Activated CD4-positive, alpha-beta T cell treated with anti-CD3 and anti-CD28 coated beads for 36 hours (primary cell): ENCODE measurements around the gene PCSK6. TPM values are rescaled to one million over a fixed set of nuclear protein-coding genes. Genes with fewer than 3 reads are reported as not detected.

Experiments
- ATAC-seq: fragments of 200-7000 bp; cut with Tn5 transposase; one replicate; pipeline ENCODE4 v1.10.0; 2021; ENCODE audit warnings: mild to moderate bottlenecking, moderate library complexity
- CTCF ChIA-PET: fragments of 350-600 bp; sonication (Branson Sonifier 250); formaldehyde crosslinking; loops from one replicate; lab custom pipeline; 2021; ENCODE audit warnings: antibody characterized with exemption; lab: Charles Lee
- POLR2A ChIA-PET: fragments of 350-600 bp; sonication (Branson Sonifier 250); formaldehyde crosslinking; loops from one replicate; lab custom pipeline; 2021; ENCODE audit warnings: antibody characterized with exemption, inconsistent platforms; lab: Charles Lee
- DNase-seq: peaks from one replicate; pipeline ENCODE4 v3.0.0-alpha.2; 2020
- H3K27ac Mint-ChIP-seq: one replicate; pipeline ENCODE4 v1.8.0; 2021; ENCODE audit warnings: mixed read lengths
- H3K27me3 Mint-ChIP-seq: one replicate; pipeline ENCODE4 v1.8.0; 2021; ENCODE audit warnings: mixed read lengths
- H3K36me3 Mint-ChIP-seq: one replicate; pipeline ENCODE4 v1.8.0; 2021; ENCODE audit warnings: low read depth, mixed read lengths
- H3K4me1 Mint-ChIP-seq: one replicate; pipeline ENCODE4 v1.8.0; 2021; ENCODE audit warnings: mixed read lengths
- H3K4me3 Mint-ChIP-seq: one replicate; pipeline ENCODE4 v1.8.0; 2021; ENCODE audit warnings: mild to moderate bottlenecking, moderate library complexity, mixed read lengths
- H3K9me3 Mint-ChIP-seq: one replicate; pipeline ENCODE4 v1.8.0; 2021; ENCODE audit warnings: low read depth, mixed read lengths
- intact Hi-C, 2 experiments: fragments of 100-400 bp; cut with DNase I in 1 of 2; cut with micrococcal nuclease in 1 of 2; formaldehyde crosslinking; loops; one replicate each; pipeline versions ENCODE4 v1.14.2 to v1.15.1; 2022 to 2024; cut with DNase I, micrococcal nuclease
- total RNA-seq, 2 experiments: library from RNA; stranded (reverse); gene quantifications; one replicate each; pipeline ENCODE4 v1.2.3, GENCODE V29; 2021

The PCSK6 gene
- total RNA-seq, 2 experiments from 2014 or later, result 0.75 to 0.95 TPM

GRCh38 chr15:101504373-101504772 is 14.9 kb upstream of the PCSK6 start:
- H3K4me1 Mint-ChIP-seq, result peaks cover 14% of the 10 kb centered on the region
- intact Hi-C loops, result loop anchor here in 1 of 2 experiments (5.0 to 10.0 kb wide), 3 partner anchors 60 to 487 kb away; no protein-coding TSS in a partner anchor
- DNase-seq, result no peak
- H3K36me3 Mint-ChIP-seq, result no peaks in the 10 kb centered on the region
- no peaks in the 10 kb centered on the region for H3K9me3 Mint-ChIP-seq
- peaks cover 8% of the 10 kb centered on the region for H3K27me3 Mint-ChIP-seq
- ChIA-PET POLR2A (no interaction called here), CTCF (no interaction called here)
- no peak for ATAC-seq
- H3K4me3 Mint-ChIP-seq, result no peak overlapping the region
- H3K27ac Mint-ChIP-seq, result no peak overlapping the region

GRCh38 chr15:101503296-101503599 is 13.7 kb upstream of the PCSK6 start:
- CTCF ChIA-PET, result no interaction called here
- Mint-ChIP-seq H3K4me1 (peaks cover 14% of the 10 kb centered on the region), H3K4me3 (no peak overlapping the region), H3K27me3 (peaks cover 10% of the 10 kb centered on the region), H3K27ac (no peak overlapping the region), H3K36me3 (no peaks in the 10 kb centered on the region), H3K9me3 (no peaks in the 10 kb centered on the region)
- DNase-seq, result no peak
- ATAC-seq, result no peak
- intact Hi-C loops, result loop anchor here (2.0 to 10.0 kb wide), 4 partner anchors 58 to 486 kb away; no protein-coding TSS in a partner anchor
- POLR2A ChIA-PET, result no interaction called here

GRCh38 chr15:101502572-101503295 is 13.2 kb upstream of the PCSK6 start:
- Mint-ChIP-seq H3K4me1 (peaks cover 14% of the 10 kb centered on the region), H3K27ac (no peak overlapping the region), H3K4me3 (no peak overlapping the region), H3K36me3 (no peaks in the 10 kb centered on the region), H3K27me3 (peaks cover 13% of the 10 kb centered on the region), H3K9me3 (no peaks in the 10 kb centered on the region)
- ChIA-PET CTCF (interaction anchor here (0.6 to 1.4 kb wide), 12 partner anchors 10 to 566 kb away, joined by 3 to 6 read pairs (median 3); no protein-coding TSS in a partner anchor), POLR2A (interaction anchor here (0.6 kb wide), 1 partner anchor 63 kb away, joined by 4 read pairs; no protein-coding TSS in a partner anchor)
- no peak for DNase-seq
- intact Hi-C loops, result loop anchor here (1.0 to 10.0 kb wide), 5 partner anchors 58 to 485 kb away; no protein-coding TSS in a partner anchor
- ATAC-seq, result no peak

DNA sequence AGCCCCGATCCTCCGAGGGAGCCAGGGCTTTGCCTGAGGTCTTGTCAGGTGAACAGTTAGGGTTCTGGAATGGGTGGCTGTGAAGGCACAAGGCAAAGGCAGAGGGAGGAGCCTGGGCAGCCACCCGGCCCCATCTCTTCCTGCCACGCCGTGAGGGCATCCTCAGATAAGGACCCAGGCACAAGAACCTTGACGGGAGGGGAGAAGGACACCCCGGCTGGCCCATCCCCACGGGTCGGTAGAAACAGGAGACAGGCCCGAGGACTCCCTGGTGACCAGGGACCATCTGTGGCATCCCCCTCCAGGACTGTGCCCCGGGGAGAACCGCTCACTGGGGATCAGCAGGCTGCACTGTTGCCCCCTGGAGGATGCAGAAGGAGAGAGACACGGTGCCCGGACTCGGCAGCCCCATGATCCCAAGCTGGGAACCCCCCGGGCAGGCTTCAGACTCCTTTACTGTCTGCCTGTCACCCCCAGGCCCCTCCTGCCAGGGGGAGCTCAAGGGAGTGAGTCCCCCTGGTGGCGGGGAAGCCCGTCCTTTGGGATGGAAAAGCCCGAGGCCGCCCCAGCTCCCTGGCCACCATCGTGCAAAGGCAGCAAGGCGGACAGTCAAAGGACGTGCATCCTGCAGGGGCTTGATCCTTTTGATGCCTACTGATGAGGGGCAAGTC is 12.3 kb upstream of the PCSK6 start:
- ChIA-PET POLR2A (no interaction called here), CTCF (interaction anchor here (0.6 to 1.4 kb wide), 16 partner anchors 11 to 1258 kb away, joined by 3 to 6 read pairs (median 3); no protein-coding TSS in a partner anchor)
- no peaks in the 10 kb centered on the region for H3K36me3 Mint-ChIP-seq
- no peaks in the 10 kb centered on the region for H3K9me3 Mint-ChIP-seq
- H3K4me3 Mint-ChIP-seq, result peak overlapping the region; percentile 21
- intact Hi-C loops, result loop anchor here (1.0 to 10.0 kb wide), 5 partner anchors 57 to 485 kb away; no protein-coding TSS in a partner anchor
- DNase-seq, result peak; percentile 75
- H3K27ac Mint-ChIP-seq, result no peak overlapping the region
- H3K4me1 Mint-ChIP-seq, result peaks cover 14% of the 10 kb centered on the region
- peaks cover 21% of the 10 kb centered on the region for H3K27me3 Mint-ChIP-seq
- ATAC-seq, result peak; percentile 94

GRCh38 chr15:101500865-101501551 is 11.5 kb upstream of the PCSK6 start:
- POLR2A ChIA-PET, result no interaction called here
- no peak overlapping the region for H3K4me3 Mint-ChIP-seq
- no peaks in the 10 kb centered on the region for H3K36me3 Mint-ChIP-seq
- CTCF ChIA-PET, result interaction anchor here (0.6 to 1.3 kb wide), 6 partner anchors 58 to 1257 kb away, joined by 3 to 4 read pairs (median 3); no protein-coding TSS in a partner anchor
- peaks cover 29% of the 10 kb centered on the region for H3K27me3 Mint-ChIP-seq
- intact Hi-C loops, result loop anchor here in 1 of 2 experiments (5.0 to 10.0 kb wide), 3 partner anchors 56 to 484 kb away; no protein-coding TSS in a partner anchor
- no peaks in the 10 kb centered on the region for H3K9me3 Mint-ChIP-seq
- no peak for ATAC-seq
- DNase-seq, result no peak
- no peak overlapping the region for H3K27ac Mint-ChIP-seq
- H3K4me1 Mint-ChIP-seq, result peaks cover 14% of the 10 kb centered on the region

- CTCF ChIA-PET, result interaction anchor here (1.3 kb wide), 1 partner anchor 197 kb away, joined by 4 read pairs; no protein-coding TSS in a partner anchor
- POLR2A ChIA-PET, result no interaction called here
- DNase-seq (peak; percentile 54), ATAC-seq (peak; percentile 40)
- Mint-ChIP-seq H3K27me3 (peaks cover 36% of the 10 kb centered on the region), H3K27ac (no peak overlapping the region), H3K4me3 (no peak overlapping the region), H3K4me1 (peaks cover 14% of the 10 kb centered on the region), H3K36me3 (no peaks in the 10 kb centered on the region), H3K9me3 (no peaks in the 10 kb centered on the region)
- intact Hi-C loops, result loop anchor here in 1 of 2 experiments (5.0 to 10.0 kb wide), 3 partner anchors 55 to 483 kb away; no protein-coding TSS in a partner anchor
These were observed 10.6 kb upstream of the PCSK6 start for GRCh38 chr15:101499863-101500713.

GRCh38 chr15:101498717-101499480 is 9.4 kb upstream of the PCSK6 start:
- Mint-ChIP-seq H3K4me1 (peaks cover 16% of the 10 kb centered on the region), H3K27me3 (peaks cover 40% of the 10 kb centered on the region), H3K4me3 (no peak overlapping the region), H3K9me3 (no peaks in the 10 kb centered on the region), H3K27ac (no peak overlapping the region), H3K36me3 (no peaks in the 10 kb centered on the region)
- ATAC-seq (no peak), DNase-seq (no peak)
- ChIA-PET POLR2A (no interaction called here), CTCF (no interaction called here)
- intact Hi-C loops, result no loop called here

DNA sequence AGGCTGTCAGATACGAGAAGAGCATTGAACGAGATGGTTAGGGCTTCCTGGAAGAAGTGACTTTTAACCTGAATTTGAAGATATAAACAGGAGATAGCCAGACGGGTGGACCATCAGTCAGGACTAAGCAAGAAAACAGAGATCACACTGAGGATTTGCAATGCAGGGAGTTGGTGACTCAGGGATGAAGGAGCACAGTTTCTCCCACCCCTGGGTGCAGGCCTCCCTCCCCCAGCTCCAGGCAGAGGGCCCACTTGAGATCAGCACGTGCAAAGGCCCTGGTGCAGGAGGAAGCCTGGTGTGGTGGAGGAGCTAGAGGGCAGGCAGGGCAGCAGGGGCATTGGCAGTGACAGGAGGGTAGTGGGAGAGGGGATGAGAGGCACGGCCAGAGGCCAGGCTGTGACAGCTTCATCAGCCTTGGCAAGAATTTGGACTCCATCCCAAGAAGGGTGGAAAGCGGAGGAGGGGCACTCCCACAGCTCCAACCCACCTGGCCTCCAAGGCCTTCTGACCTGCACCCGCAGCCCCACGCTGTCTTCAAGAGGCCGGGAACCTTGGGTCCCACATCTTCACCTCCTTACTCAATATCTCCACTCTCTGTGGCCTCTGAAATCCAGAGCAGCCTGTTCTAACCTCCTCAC is 8.7 kb upstream of the PCSK6 start:
- CTCF ChIA-PET, result no interaction called here
- intact Hi-C loops, result no loop called here
- H3K27ac Mint-ChIP-seq, result no peak overlapping the region
- DNase-seq (no peak), ATAC-seq (no peak)
- H3K4me3 Mint-ChIP-seq, result no peak overlapping the region
- POLR2A ChIA-PET, result no interaction called here
- H3K9me3 Mint-ChIP-seq, result no peaks in the 10 kb centered on the region
- H3K27me3 Mint-ChIP-seq, result peaks cover 38% of the 10 kb centered on the region
- peaks cover 16% of the 10 kb centered on the region for H3K4me1 Mint-ChIP-seq
- no peaks in the 10 kb centered on the region for H3K36me3 Mint-ChIP-seq

GRCh38 chr15:101497484-101498034 is 8.1 kb upstream of the PCSK6 start:
- ChIA-PET CTCF (no interaction called here), POLR2A (no interaction called here)
- peaks cover 36% of the 10 kb centered on the region for H3K27me3 Mint-ChIP-seq
- no peak overlapping the region for H3K4me3 Mint-ChIP-seq
- H3K4me1 Mint-ChIP-seq, result peaks cover 16% of the 10 kb centered on the region
- ATAC-seq, result no peak
- H3K36me3 Mint-ChIP-seq, result no peaks in the 10 kb centered on the region
- H3K9me3 Mint-ChIP-seq, result no peaks in the 10 kb centered on the region
- intact Hi-C loops, result no loop called here
- no peak for DNase-seq
- H3K27ac Mint-ChIP-seq, result no peak overlapping the region
